ENCODE results near the gene ANKRD33B. TPM values are rescaled to one million over a fixed set of nuclear protein-coding genes. Genes with fewer than 3 reads are reported as not detected.
A peak's percentile ranks its signal among the peaks of the same experiment; 100 is the strongest.

The ANKRD33B gene
- polyA plus RNA-seq, 1 experiment: 4.8 TPM

DNA sequence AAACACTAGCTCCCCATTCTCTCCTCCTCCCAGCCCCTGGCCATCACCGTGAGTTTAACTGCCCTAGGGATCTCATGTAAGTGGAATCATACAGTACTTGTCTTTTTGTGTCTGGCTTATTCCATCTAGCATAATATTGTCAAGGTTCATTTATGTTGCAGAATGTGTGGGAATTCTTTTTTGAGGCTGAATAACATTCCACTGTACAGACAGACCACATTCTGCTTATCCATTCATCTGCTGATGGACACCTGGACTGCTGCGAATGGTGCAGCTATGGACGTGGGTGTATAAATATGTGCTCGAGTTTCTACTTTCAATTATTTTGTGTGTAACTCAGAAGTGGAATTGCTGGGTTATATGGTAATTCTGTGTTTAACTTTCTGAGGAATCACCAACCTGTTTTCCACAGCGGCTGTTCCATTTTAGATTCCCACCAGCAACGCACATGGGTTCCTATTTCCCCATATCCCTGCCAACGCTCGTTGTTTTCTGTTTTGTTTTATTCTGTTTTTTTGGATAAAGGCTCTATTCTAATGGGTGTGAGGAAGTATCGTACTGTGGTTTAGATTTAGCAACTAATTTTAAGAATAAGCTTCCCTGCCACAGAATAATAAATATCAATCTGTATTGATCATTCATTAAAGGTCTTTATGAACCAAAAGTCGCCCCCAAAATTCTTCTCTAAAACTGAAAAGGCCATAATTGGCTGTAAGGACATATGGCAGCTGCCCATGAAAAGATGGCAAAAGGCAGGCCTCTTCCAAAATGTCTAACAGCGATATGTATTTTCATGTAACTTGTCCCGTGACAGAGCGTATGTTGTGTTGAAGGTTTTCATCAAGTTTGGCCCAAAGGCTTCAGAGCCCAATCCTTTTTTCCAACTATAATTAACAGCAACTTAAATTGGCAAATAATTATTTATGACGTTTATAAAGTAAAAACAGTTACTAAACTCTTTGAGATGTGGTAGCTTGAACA lies 126.9 kb downstream of the ANKRD33B start:
- no peak overlapping the region for H3K4me3 ChIP-seq (ENCODE audit: low read depth, low read length)
- H3K9me3 ChIP-seq (ENCODE audit: control insufficient read depth, insufficient read depth, low read length): peaks cover 3% of the 10 kb centered on the region; the same call in 1 of the 2 replicates
- POLR2A ChIA-PET: no interaction called here
- peak overlapping the region; percentile 22 for H3K27ac ChIP-seq (ENCODE audit: low read depth, low read length)
- CTCF ChIA-PET: interaction anchor here (0.6 to 5.4 kb wide), 7 partner anchors 9 to 242 kb away, joined by 3 to 37 read pairs (median 4); no protein-coding TSS in a partner anchor
- TF ChIP-seq, protein P1, sequence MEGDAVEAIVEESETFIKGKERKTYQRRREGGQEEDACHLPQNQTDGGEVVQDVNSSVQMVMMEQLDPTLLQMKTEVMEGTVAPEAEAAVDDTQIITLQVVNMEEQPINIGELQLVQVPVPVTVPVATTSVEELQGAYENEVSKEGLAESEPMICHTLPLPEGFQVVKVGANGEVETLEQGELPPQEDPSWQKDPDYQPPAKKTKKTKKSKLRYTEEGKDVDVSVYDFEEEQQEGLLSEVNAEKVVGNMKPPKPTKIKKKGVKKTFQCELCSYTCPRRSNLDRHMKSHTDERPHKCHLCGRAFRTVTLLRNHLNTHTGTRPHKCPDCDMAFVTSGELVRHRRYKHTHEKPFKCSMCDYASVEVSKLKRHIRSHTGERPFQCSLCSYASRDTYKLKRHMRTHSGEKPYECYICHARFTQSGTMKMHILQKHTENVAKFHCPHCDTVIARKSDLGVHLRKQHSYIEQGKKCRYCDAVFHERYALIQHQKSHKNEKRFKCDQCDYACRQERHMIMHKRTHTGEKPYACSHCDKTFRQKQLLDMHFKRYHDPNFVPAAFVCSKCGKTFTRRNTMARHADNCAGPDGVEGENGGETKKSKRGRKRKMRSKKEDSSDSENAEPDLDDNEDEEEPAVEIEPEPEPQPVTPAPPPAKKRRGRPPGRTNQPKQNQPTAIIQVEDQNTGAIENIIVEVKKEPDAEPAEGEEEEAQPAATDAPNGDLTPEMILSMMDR (IDR thresholded peaks at IDR 0.05; ENCODE audit: low read depth, low read length): no peak
- H3K27me3 ChIP-seq (ENCODE audit: control insufficient read depth, insufficient read depth, low read length): no peaks in the 10 kb centered on the region
- no peak for DNase-seq (ENCODE audit: low read depth, low spot score)

DNA sequence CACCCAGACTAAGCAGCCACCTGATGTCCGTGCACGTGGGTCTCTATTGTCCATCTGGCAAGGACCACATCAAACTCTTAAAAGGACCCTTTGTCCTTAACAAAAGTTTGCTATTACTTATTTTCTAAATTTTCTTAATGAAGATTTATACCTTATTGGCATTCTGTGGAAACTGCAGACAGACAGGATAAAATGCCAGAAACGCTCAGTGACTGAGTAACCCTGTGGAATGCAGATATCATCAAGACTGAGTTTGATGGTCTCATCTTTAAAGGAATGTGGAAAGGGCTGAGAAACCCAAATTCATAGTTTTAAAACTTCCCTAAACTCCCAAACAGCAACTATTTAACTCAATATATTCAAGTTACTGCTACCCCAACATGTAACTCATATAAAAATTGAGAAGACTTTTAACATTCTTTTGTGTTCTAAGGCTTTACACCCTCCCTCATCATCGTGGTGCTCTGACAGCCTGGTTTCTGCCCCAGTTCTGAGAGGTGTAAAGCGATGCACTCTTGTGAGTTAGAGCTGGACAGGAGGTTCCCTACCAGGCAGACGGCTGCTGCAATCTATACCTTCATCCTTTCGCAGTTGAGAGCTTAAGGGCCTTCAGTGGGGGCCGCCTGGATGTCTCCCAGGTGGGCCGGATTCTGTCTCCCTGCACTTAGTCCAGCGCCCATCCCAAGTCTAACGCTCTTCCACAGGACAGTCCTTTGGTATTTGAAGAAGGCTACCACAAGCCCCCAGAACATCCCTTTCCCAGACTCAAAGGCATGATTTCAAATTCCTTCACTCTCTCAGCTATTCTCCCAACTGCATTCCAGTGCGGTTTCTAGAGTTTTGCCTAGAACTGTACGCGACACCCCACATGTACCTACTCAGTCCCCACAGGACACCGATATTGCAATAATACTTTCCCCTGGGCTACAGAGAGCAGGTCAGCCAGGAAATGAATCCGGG lies 128.2 kb downstream of the ANKRD33B start:
- Histone ChIP-seq H3K27ac (ENCODE audit: low read depth, low read length) (peak overlapping the region; percentile 88), H3K4me3 (ENCODE audit: low read depth, low read length) (no peak overlapping the region), H3K27me3 (ENCODE audit: control insufficient read depth, insufficient read depth, low read length) (no peaks in the 10 kb centered on the region), H3K9me3 (ENCODE audit: control insufficient read depth, insufficient read depth, low read length) (peaks cover 3% of the 10 kb centered on the region; the same call in 1 of the 2 replicates)
- DNase-seq (ENCODE audit: low read depth, low spot score): no peak
- CTCF ChIA-PET: interaction anchor here (2.0 to 5.4 kb wide), 4 partner anchors 10 to 239 kb away, joined by 5 to 37 read pairs (median 14); no protein-coding TSS in a partner anchor
- TF ChIP-seq, protein P1 (IDR thresholded peaks at IDR 0.05; ENCODE audit: low read depth, low read length): no peak
- POLR2A ChIA-PET: interaction anchor here (1.0 kb wide), 1 partner anchor 10 kb away, joined by 8 read pairs; no protein-coding TSS in a partner anchor

DNA sequence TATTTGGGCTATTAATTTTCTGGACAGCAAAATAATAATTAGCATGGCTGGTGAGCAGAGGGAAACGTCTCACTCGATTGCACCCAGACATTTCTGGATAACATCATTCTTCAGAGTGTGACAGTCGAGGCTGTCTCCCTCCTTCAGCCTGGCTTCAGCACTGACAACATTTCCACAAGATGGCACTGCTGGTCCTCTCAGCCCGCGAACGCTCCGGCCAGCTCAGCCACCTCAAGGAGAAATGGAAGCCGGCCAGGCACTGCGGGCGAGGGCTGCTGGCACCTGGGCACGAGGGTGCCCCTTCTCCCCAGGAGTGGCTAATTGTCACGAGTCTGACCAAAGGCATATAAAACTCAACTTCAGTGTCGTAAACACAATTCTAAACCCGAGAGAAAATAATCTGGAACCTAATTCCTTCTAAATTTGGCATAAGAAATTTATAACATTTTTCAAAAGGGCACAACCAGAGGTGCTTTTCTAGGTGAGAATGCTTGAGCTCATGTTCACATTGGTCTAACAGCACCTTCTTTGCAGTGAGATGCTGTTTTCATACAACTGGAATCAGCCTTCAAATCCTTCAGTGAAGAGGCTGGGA lies 131.3 kb downstream of the ANKRD33B start:
- Histone ChIP-seq H3K27me3 (ENCODE audit: control insufficient read depth, insufficient read depth, low read length) (no peaks in the 10 kb centered on the region), H3K9me3 (ENCODE audit: control insufficient read depth, insufficient read depth, low read length) (no peaks in the 10 kb centered on the region), H3K27ac (ENCODE audit: low read depth, low read length) (peak overlapping the region; percentile 3), H3K4me3 (ENCODE audit: low read depth, low read length) (no peak overlapping the region)
- no peak for DNase-seq (ENCODE audit: low read depth, low spot score)
- ChIA-PET POLR2A (no interaction called here), CTCF (interaction anchor here (0.6 to 1.8 kb wide), 15 partner anchors 9 to 1329 kb away, joined by 3 to 7 read pairs (median 3); no protein-coding TSS in a partner anchor)
- TF ChIP-seq, protein P1 (IDR thresholded peaks at IDR 0.05; ENCODE audit: low read depth, low read length): peak; percentile 87

DNA sequence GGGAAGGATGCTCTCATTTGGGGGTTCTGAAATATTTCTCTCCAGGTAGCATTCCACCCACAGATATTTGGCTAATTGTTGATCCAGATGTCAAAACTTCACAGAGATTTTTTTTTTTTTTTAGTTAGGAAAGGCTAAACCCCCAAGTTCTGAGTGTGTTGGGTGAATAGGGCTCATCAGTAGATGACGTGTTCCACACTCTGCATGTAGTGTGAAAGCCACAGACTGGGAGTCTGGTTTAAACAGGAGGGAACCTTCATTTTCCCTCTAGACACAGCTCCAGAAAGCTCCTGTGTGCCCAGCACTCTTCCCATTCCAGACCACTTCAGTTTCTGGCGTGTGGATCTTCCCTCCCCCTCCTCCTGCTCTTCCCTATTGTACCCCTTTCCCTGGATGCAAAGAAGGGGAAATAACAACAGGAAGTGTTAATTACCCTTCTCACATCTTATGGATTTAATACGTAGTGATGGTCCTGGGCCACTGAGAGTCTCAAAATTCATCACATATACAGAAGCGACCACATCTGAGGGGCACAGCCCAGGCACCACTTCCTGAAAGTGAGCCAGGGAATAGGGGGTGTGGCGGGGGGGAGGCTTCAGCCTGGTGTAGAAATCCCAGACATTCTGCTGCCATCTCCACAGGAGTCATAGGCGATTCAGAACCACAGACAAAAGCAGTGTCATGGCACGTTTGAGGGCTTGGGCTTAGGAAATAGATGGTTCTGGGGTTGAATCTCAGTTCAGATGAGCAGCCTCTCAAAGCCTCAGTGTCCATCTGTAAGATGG lies 132.1 kb downstream of the ANKRD33B start:
- no peak for DNase-seq (ENCODE audit: low read depth, low spot score)
- H3K9me3 ChIP-seq (ENCODE audit: control insufficient read depth, insufficient read depth, low read length): no peaks in the 10 kb centered on the region
- no peak overlapping the region for H3K4me3 ChIP-seq (ENCODE audit: low read depth, low read length)
- H3K27ac ChIP-seq (ENCODE audit: low read depth, low read length): peak overlapping the region; percentile 3
- TF ChIP-seq, protein P1 (IDR thresholded peaks at IDR 0.05; ENCODE audit: low read depth, low read length): no peak
- ChIA-PET CTCF (interaction anchor here (0.6 to 1.8 kb wide), 13 partner anchors 8 to 712 kb away, joined by 3 to 7 read pairs (median 3); no protein-coding TSS in a partner anchor), POLR2A (no interaction called here)
- H3K27me3 ChIP-seq (ENCODE audit: control insufficient read depth, insufficient read depth, low read length): no peaks in the 10 kb centered on the region

Data from AG04450 (cell line).